Uterus (tissue), 4 donors: ENCODE results near the gene MEGF10. TPM values are rescaled to one million over a fixed set of nuclear protein-coding genes. Genes with fewer than 3 reads are reported as not detected.

Experiments used
- DNase-seq, 2 donors: peaks; one replicate each; pipeline ENCODE4 v3.0.0-alpha.2; 2019 to 2020
- H3K27ac ChIP-seq, 2 donors: fragments of 200-600 bp; sonication (generic); 1 replicate in 1 of 2; 2 replicates in 1 of 2; pipeline ENCODE4 v1.5.1; 2016 to 2018
- H3K27me3 ChIP-seq, 2 donors: fragments of 200-600 bp; sonication (generic); one replicate each; pipeline ENCODE4 v1.5.1; 2018 to 2019; ENCODE audit warnings: control low read depth in 1 of 2
- H3K36me3 ChIP-seq, 2 donors: fragments of 200-600 bp; sonication (generic); one replicate each; pipeline ENCODE4 v1.5.1; 2019; ENCODE audit warnings: control low read depth in 1 of 2
- H3K4me1 ChIP-seq, 2 donors: fragments of 200-600 bp; sonication (generic); one replicate each; pipeline ENCODE4 v1.5.1; 2018 to 2019; ENCODE audit warnings: control low read depth in 1 of 2
- H3K4me3 ChIP-seq, 2 donors: fragments of 200-600 bp; sonication (generic); 1 replicate in 1 of 2; 2 replicates in 1 of 2; pipeline ENCODE4 v1.5.1; 2018 to 2019; ENCODE audit warnings: mild to moderate bottlenecking in 1 of 2
- H3K9me3 ChIP-seq, 2 donors: fragments of 200-600 bp; sonication (generic); one replicate each; pipeline ENCODE4 v1.5.1; 2019; ENCODE audit warnings: control low read depth in 1 of 2
- CTCF ChIP-seq, 4 experiments: fragments of 200-600 bp in 2 of 4; fragments of 450-650 bp in 2 of 4; sonication (generic) in 2 of 4; IDR thresholded peaks; one replicate each; pipeline ENCODE4 v1.5.1; 2016 to 2019; ENCODE audit warnings: antibody characterized with exemption in 4 of 4, mild to moderate bottlenecking in 2 of 4, moderate library complexity in 1 of 4
- POLR2A ChIP-seq, 2 donors: fragments of 450-650 bp; IDR thresholded peaks; one replicate each; pipeline ENCODE4 v1.6.1; 2016; ENCODE audit warnings: antibody characterized with exemption in 2 of 2, mild to moderate bottlenecking in 1 of 2, moderate library complexity in 1 of 2
- intact Hi-C: fragments of 100-400 bp; cut with DNase I; formaldehyde crosslinking; loops from one replicate; pipeline ENCODE4 v1.15.1; 2023; ENCODE audit warnings: low total_unique reads
- total RNA-seq, 4 donors: library from RNA; depleted of rRNA in 3 of 4; stranded (reverse); fragments of >200 nt in 3 of 4; gene quantifications; one replicate each; pipeline versions ENCODE4 v1.1.0 to v1.2.4, GENCODE V29; 2014 to 2023
- donor health status: DM: yes; HTN: yes; CAD: no.

MEGF10 gene
- 1 to 10 TPM in 2 of 4 donors, under 1 TPM in 1, not detected in 1; 0.26 to 3.5 (median 1.6) TPM for total RNA-seq

DNA sequence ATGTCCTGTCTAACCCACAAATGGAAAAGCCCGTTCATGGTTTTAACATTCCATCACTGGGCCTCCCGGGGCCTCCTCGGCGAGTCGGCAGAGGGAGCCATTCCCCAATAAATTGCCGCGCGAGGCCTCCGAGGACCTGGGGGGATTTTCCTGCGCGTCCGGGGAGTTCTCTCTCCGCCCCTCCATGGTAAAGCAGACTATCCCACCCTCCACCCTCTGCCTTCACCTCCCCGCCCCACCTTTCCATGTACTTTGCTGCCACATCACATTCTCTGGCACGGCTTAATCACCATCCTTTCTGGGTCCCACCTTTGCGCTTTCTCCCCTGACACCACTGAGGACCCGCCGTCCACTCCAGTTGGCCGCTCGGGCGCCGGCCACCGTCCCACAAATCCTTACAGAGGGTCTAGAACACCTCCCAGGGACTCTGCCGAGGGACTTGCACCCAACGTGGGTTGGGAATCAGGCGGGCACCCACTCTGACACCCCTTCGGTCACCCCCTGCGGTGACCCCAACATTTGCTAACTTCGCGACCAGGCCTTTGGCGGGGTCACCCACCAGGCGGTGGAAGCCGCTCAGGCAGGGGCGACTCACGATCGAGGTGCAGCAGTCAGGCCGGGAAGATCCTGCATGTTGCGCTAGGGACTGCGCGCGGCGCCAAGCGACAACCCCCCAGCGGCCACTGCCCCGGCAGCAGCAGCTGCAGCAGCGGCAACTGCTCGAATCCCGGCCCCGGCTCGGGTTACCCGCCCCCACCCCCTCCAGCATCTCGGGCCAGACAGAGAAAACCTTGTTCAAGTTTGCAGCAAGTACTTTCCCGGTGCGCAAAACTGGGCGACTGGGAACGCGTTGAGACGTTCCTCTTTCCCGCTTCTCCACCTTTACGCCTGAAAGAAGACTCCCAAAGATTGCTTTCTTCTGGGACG, at the start of gene MEGF10:
Gene MEGF10 (plus strand): TSS at position 778 of the 927 bp plus-strand sequence. CDS start 40,513 bp downstream, outside the sequence.
- intact Hi-C loops, result no loop called here
- no peaks in the 10 kb centered on the region for H3K36me3 ChIP-seq
- H3K27ac ChIP-seq, result peak within 1 kb of the TSS in 1 of 2 donors; percentile 30
- no peaks in the 10 kb centered on the region for H3K9me3 ChIP-seq
- H3K4me1 ChIP-seq, result no peaks in the 10 kb centered on the region
- H3K4me3 ChIP-seq, result peak within 1 kb of the TSS; percentile 27 to 35
- TF ChIP-seq POLR2A (IDR thresholded peaks at IDR 0.05), result no peak
- peak in 3 of 4 experiments; percentile 46 to 55 (median 47) for TF ChIP-seq CTCF (IDR thresholded peaks at IDR 0.05)
- H3K27me3 ChIP-seq, result no peaks in the 10 kb centered on the region
- peak; percentile 32 to 41 for DNase-seq

GRCh38 chr5:127243011-127243410, 47.6 kb upstream of the MEGF10 start:
- DNase-seq, result no peak
- no peaks in the 10 kb centered on the region for H3K36me3 ChIP-seq
- H3K27me3 ChIP-seq, result no peaks in the 10 kb centered on the region
- no peaks in the 10 kb centered on the region for H3K9me3 ChIP-seq
- intact Hi-C loops, result no loop called here
- H3K27ac ChIP-seq, result no peak overlapping the region
- H3K4me3 ChIP-seq, result no peak overlapping the region
- H3K4me1 ChIP-seq, result no peaks in the 10 kb centered on the region
- TF ChIP-seq POLR2A (IDR thresholded peaks at IDR 0.05) (no peak), CTCF (IDR thresholded peaks at IDR 0.05) (no peak)

- Histone ChIP-seq H3K4me1 (no peaks in the 10 kb centered on the region), H3K27me3 (no peaks in the 10 kb centered on the region), H3K9me3 (no peaks in the 10 kb centered on the region), H3K27ac (no peak overlapping the region), H3K36me3 (no peaks in the 10 kb centered on the region), H3K4me3 (no peak overlapping the region)
- no peak for DNase-seq
- TF ChIP-seq POLR2A (IDR thresholded peaks at IDR 0.05), result no peak
- TF ChIP-seq CTCF (IDR thresholded peaks at IDR 0.05), result no peak
- intact Hi-C loops, result no loop called here
Measured at GRCh38 chr5:127254729-127255284, 35.8 kb upstream of the MEGF10 start.

- Histone ChIP-seq H3K27ac (no peak overlapping the region), H3K9me3 (no peaks in the 10 kb centered on the region), H3K36me3 (no peaks in the 10 kb centered on the region), H3K4me1 (no peaks in the 10 kb centered on the region), H3K4me3 (no peak overlapping the region), H3K27me3 (no peaks in the 10 kb centered on the region)
- no peak for DNase-seq
- no peak for TF ChIP-seq CTCF (IDR thresholded peaks at IDR 0.05)
- TF ChIP-seq POLR2A (IDR thresholded peaks at IDR 0.05), result no peak
- intact Hi-C loops, result no loop called here
Measured at GRCh38 chr5:127256886-127257597, 33.6 kb upstream of the MEGF10 start.
